HFFc6 (cell line): Measurements from ENCODE around the gene ITGB1. TPM values are rescaled to one million over a fixed set of nuclear protein-coding genes. Genes with fewer than 3 reads are reported as not detected.
"Not testable (repeated sequence)": the region's sequence is repeated elsewhere in the genome, so short reads cannot be mapped to it uniquely, and the experiment has no call there.

Source experiments
- DNase-seq: peaks from one replicate; pipeline ENCODE4 v3.0.0-alpha.2; 2018
- H3K27ac Mint-ChIP-seq: 2 replicates; pipeline ENCODE4 v1.8.0; 2020; ENCODE audit warnings: mild to moderate bottlenecking, mixed read lengths
- H3K27me3 Mint-ChIP-seq: 2 replicates; pipeline ENCODE4 v1.8.0; 2021; ENCODE audit warnings: mild to moderate bottlenecking, moderate library complexity, mixed read lengths; ENCODE audit not compliant: insufficient read depth
- H3K36me3 Mint-ChIP-seq: 2 replicates; pipeline ENCODE4 v1.8.0; 2021; ENCODE audit warnings: low read depth, mixed read lengths
- H3K4me1 Mint-ChIP-seq: 2 replicates; pipeline ENCODE4 v1.8.0; 2020; ENCODE audit warnings: low read depth, mixed read lengths
- H3K4me3 Mint-ChIP-seq: 2 replicates; pipeline ENCODE4 v1.8.0; 2020; ENCODE audit warnings: mild to moderate bottlenecking, moderate library complexity, mixed read lengths
- H3K9me3 Mint-ChIP-seq: 2 replicates; pipeline ENCODE4 v1.8.0; 2020; ENCODE audit warnings: mild to moderate bottlenecking, mixed read lengths
- CTCF ChIP-seq: fragments of 200-600 bp; sonication (generic); IDR thresholded peaks from 2 replicates; pipeline ENCODE4 v1.5.0; 2021; ENCODE audit warnings: antibody characterized with exemption, mild to moderate bottlenecking
- long read RNA-seq: library from polyadenylated mRNA; unstranded; transcript quantifications from one replicate; pipeline ENCODE4 v2.0.0, GENCODE V29; 2019
- total RNA-seq, 6 experiments: library from RNA; stranded (reverse); fragmentation: NEBNext Ultra II Directional; extraction: Animal tissue kit (Norgen Biotek cat#: 25700); gene quantifications; 2 replicates in 1 of 6; 3 replicates in 5 of 6; pipeline ENCODE4 v1.2.3, GENCODE V29; 2021

The ITGB1 gene
- total RNA-seq = 1,000 to 10,000 TPM; 1,442 to 1,960 (median 1,623) TPM
- long read RNA-seq, transcript ITGB1-201 (16 exons, 3,640 nt) = major isoform, 655 of 1,292 reads
- long read RNA-seq, transcript ITGB1-202 (16 exons, 3,784 nt) = minor isoform, 23 of 1,292 reads
- long read RNA-seq, partial matches to known transcripts = 477 of 1,292 reads
- long read RNA-seq, other reads (novel, unspliced or antisense) = 133 of 1,292 reads

- H3K9me3 Mint-ChIP-seq = no peaks in the 10 kb centered on the region
- H3K4me3 Mint-ChIP-seq = peak within 1 kb of the TSS; percentile 94
- TF ChIP-seq CTCF = no peak
- peaks cover 78% of the 10 kb centered on the region for H3K4me1 Mint-ChIP-seq
- DNase-seq = peak; percentile 94
- peak within 1 kb of the TSS; percentile 98 for H3K27ac Mint-ChIP-seq
- H3K36me3 Mint-ChIP-seq = peaks cover 26% of the 10 kb centered on the region
- no peaks in the 10 kb centered on the region; the same call in 1 of the 2 replicates for H3K27me3 Mint-ChIP-seq
Observed at GRCh38 chr10:32958085-32959005, at the start of gene ITGB1. Gene ITGB1, minus strand, starts transcription at chr10:32958230. Its CDS starts 22,672 bp downstream, at chr10:32935558.

GRCh38 chr10:33006342-33006887, 48.4 kb upstream of the ITGB1 start:
- TF ChIP-seq CTCF = no peak
- no peaks in the 10 kb centered on the region for H3K36me3 Mint-ChIP-seq
- H3K4me3 Mint-ChIP-seq = peak overlapping the region; percentile 87
- peaks cover 70% of the 10 kb centered on the region for H3K4me1 Mint-ChIP-seq
- H3K9me3 Mint-ChIP-seq = no peaks in the 10 kb centered on the region
- H3K27ac Mint-ChIP-seq = peak overlapping the region; percentile 97
- DNase-seq = no peak
- no peaks in the 10 kb centered on the region for H3K27me3 Mint-ChIP-seq

GRCh38 chr10:33005322-33006301, 47.6 kb upstream of the ITGB1 start:
- Mint-ChIP-seq H3K27ac (peak overlapping the region; percentile 97), H3K27me3 (no peaks in the 10 kb centered on the region), H3K4me1 (peaks cover 62% of the 10 kb centered on the region), H3K4me3 (peak overlapping the region; percentile 87), H3K36me3 (no peaks in the 10 kb centered on the region; the same call in 1 of the 2 replicates), H3K9me3 (no peaks in the 10 kb centered on the region)
- no peak; the same call in 1 of the 2 replicates for TF ChIP-seq CTCF
- peak; percentile 98 for DNase-seq

GRCh38 chr10:33001908-33002492, 44.0 kb upstream of the ITGB1 start:
- peaks cover 36% of the 10 kb centered on the region for H3K4me1 Mint-ChIP-seq
- no peak overlapping the region for H3K4me3 Mint-ChIP-seq
- TF ChIP-seq CTCF = no peak
- H3K27me3 Mint-ChIP-seq = no peaks in the 10 kb centered on the region
- no peak overlapping the region for H3K27ac Mint-ChIP-seq
- peaks cover 14% of the 10 kb centered on the region for H3K36me3 Mint-ChIP-seq
- DNase-seq = no peak
- H3K9me3 Mint-ChIP-seq = peaks cover 6% of the 10 kb centered on the region

GRCh38 chr10:32998060-32998581, 40.1 kb upstream of the ITGB1 start:
- H3K27ac Mint-ChIP-seq, H3K4me3 Mint-ChIP-seq, H3K9me3 Mint-ChIP-seq, H3K27me3 Mint-ChIP-seq, DNase-seq: not testable (repeated sequence)
- H3K36me3 Mint-ChIP-seq = peaks cover 23% of the 10 kb centered on the region
- H3K4me1 Mint-ChIP-seq = peaks cover 18% of the 10 kb centered on the region
